Stimulated activated naive CD4-positive, alpha-beta T cell treated with Interleukin-2 at 50 U/mL for 16 hours (primary cell): ENCODE measurements around the gene KIAA0825.

Experiments
- DNase-seq: peaks from one replicate; lab custom pipeline; 2025; lab: John Stamatoyannopoulos, UW

Gene KIAA0825

GRCh38 chr5:94505327-94506068 is 112.9 kb downstream of the KIAA0825 start:
- no peak for DNase-seq

- DNase-seq: no peak
These were observed 114.7 kb downstream of the KIAA0825 start for GRCh38 chr5:94503677-94504076.

- no peak for DNase-seq
These were observed 117.0 kb downstream of the KIAA0825 start for GRCh38 chr5:94501365-94501764.

GRCh38 chr5:94499806-94500205 is 118.6 kb downstream of the KIAA0825 start:
- no peak for DNase-seq

- no peak for DNase-seq
These were observed 120.2 kb downstream of the KIAA0825 start for GRCh38 chr5:94498199-94498598.

- DNase-seq: no peak
These were observed 133.3 kb downstream of the KIAA0825 start for GRCh38 chr5:94485067-94485466.

- DNase-seq: no peak
These were observed 137.3 kb downstream of the KIAA0825 start for GRCh38 chr5:94481059-94481458.

- DNase-seq: no peak
These were observed 137.9 kb downstream of the KIAA0825 start for GRCh38 chr5:94480486-94480885.

- no peak for DNase-seq
These were observed 144.5 kb downstream of the KIAA0825 start for GRCh38 chr5:94473936-94474335.

GRCh38 chr5:94471521-94471920 is 146.9 kb downstream of the KIAA0825 start:
- DNase-seq: no peak

GRCh38 chr5:94470802-94471201 is 147.6 kb downstream of the KIAA0825 start:
- no peak for DNase-seq

- DNase-seq: no peak
These were observed 148.5 kb downstream of the KIAA0825 start for GRCh38 chr5:94469894-94470329.

- DNase-seq: no peak
These were observed 150.2 kb downstream of the KIAA0825 start for GRCh38 chr5:94467954-94468930.

- DNase-seq: no peak
These were observed 151.0 kb downstream of the KIAA0825 start for GRCh38 chr5:94467346-94467953.

GRCh38 chr5:94463739-94464138 is 154.7 kb downstream of the KIAA0825 start:
- no peak for DNase-seq

- DNase-seq: no peak
These were observed 157.3 kb downstream of the KIAA0825 start for GRCh38 chr5:94461131-94461530.

- DNase-seq: no peak
These were observed 158.5 kb downstream of the KIAA0825 start for GRCh38 chr5:94459915-94460314.

- DNase-seq: no peak
These were observed 160.6 kb downstream of the KIAA0825 start for GRCh38 chr5:94457788-94458187.

GRCh38 chr5:94445726-94446125 is 172.7 kb downstream of the KIAA0825 start:
- DNase-seq: no peak

- DNase-seq: no peak
These were observed 175.4 kb downstream of the KIAA0825 start for GRCh38 chr5:94442991-94443390.

- no peak for DNase-seq
These were observed 176.3 kb downstream of the KIAA0825 start for GRCh38 chr5:94442076-94442475.

- DNase-seq: no peak
These were observed 178.4 kb downstream of the KIAA0825 start for GRCh38 chr5:94440015-94440414.
